ENCODE data around the gene HIP1. TPM values are rescaled to one million over a fixed set of nuclear protein-coding genes. Genes with fewer than 3 reads are reported as not detected.

HIP1 gene
- total and polyA plus RNA-seq, 2 of the 13 experiments (the other 11 are each of a cell fraction or from before 2014, with no cell fraction given) = 4.5 to 6.2 TPM

- TF ChIP-seq DRAP1 (CRISPR knock-in tag; IDR thresholded peaks at IDR 0.05) = peak; percentile 59; the same call in 1 of the 2 replicates
- TF ChIP-seq EED (CRISPR knock-in tag; IDR thresholded peaks at IDR 0.05) = 0 out of 2 replicates have a peak, but pooled peaks have one; percentile 59
- TF ChIP-seq KLF6 (CRISPR knock-in tag; IDR thresholded peaks at IDR 0.05) = 0 out of 2 replicates have a peak, but pooled peaks have one; percentile 25
- TF ChIP-seq MED1 (CRISPR knock-in tag; IDR thresholded peaks at IDR 0.05) = peak; percentile 45
- peak; percentile 86 for TF ChIP-seq GATAD1 (CRISPR knock-in tag; IDR thresholded peaks at IDR 0.05)
- TF ChIP-seq ARNTL (CRISPR knock-in tag; IDR thresholded peaks at IDR 0.05) = 0 out of 2 replicates have a peak, but pooled peaks have one; percentile 60
- 0 out of 2 replicates have a peak, but pooled peaks have one; percentile 21 for TF ChIP-seq ZNF567 (CRISPR knock-in tag; IDR thresholded peaks at IDR 0.05; ENCODE audit: borderline replicate concordance)
- TF ChIP-seq SNAPC5 (CRISPR knock-in tag; IDR thresholded peaks at IDR 0.05; ENCODE audit: borderline replicate concordance) = 0 out of 2 replicates have a peak, but pooled peaks have one; percentile 29
- TF ChIP-seq MXD1 (CRISPR knock-in tag; IDR thresholded peaks at IDR 0.05) = peak; percentile 41; the same call in 1 of the 2 replicates
- peak; percentile 68 for TF ChIP-seq MED8 (CRISPR knock-in tag; IDR thresholded peaks at IDR 0.05; ENCODE audit: insufficient replicate concordance)
- TF ChIP-seq ZNF343 (CRISPR knock-in tag; IDR thresholded peaks at IDR 0.05) = peak; percentile 61; the same call in 1 of the 2 replicates
- peak; percentile 44; the same call in 1 of the 2 replicates for TF ChIP-seq ZNF788 (CRISPR knock-in tag; IDR thresholded peaks at IDR 0.05; ENCODE audit: borderline replicate concordance)
- peak; percentile 38 for TF ChIP-seq YY1 (IDR thresholded peaks at IDR 0.05; ENCODE audit: insufficient read depth, insufficient replicate concordance, low read depth, low read length)
- TF ChIP-seq ZNF652 (CRISPR knock-in tag; IDR thresholded peaks at IDR 0.05; ENCODE audit: borderline replicate concordance, low read depth) = peak; percentile 87
- 0 out of 2 replicates have a peak, but pooled peaks have one; percentile 19 for TF ChIP-seq ZNF121 (CRISPR knock-in tag; IDR thresholded peaks at IDR 0.05)
- peak; percentile 75; the same call in 1 of the 2 replicates for TF ChIP-seq ZNF558 (CRISPR knock-in tag; IDR thresholded peaks at IDR 0.05; ENCODE audit: borderline replicate concordance)
- peak; percentile 73 for TF ChIP-seq SALL1 (CRISPR knock-in tag; IDR thresholded peaks at IDR 0.05)
- peak; percentile 84 for TF ChIP-seq ZNF574 (CRISPR knock-in tag; IDR thresholded peaks at IDR 0.05)
- peak; percentile 60; the same call in 1 of the 2 replicates for TF ChIP-seq ZSCAN25 (CRISPR knock-in tag; IDR thresholded peaks at IDR 0.05)
- 0 out of 2 replicates have a peak, but pooled peaks have one; percentile 46 for TF ChIP-seq TARDBP (CRISPR knock-in tag; IDR thresholded peaks at IDR 0.05)
- peak; percentile 72 for TF ChIP-seq ZBTB38 (CRISPR knock-in tag; IDR thresholded peaks at IDR 0.05)
- TF ChIP-seq TBX2 (CRISPR knock-in tag; IDR thresholded peaks at IDR 0.05; ENCODE audit: borderline replicate concordance) = peak; percentile 68
- TF ChIP-seq MYC (CRISPR knock-in tag; IDR thresholded peaks at IDR 0.05; ENCODE audit: borderline replicate concordance) = peak; percentile 73; the same call in 1 of the 2 replicates
- TF ChIP-seq ZNF362 (CRISPR knock-in tag; IDR thresholded peaks at IDR 0.05; ENCODE audit: borderline replicate concordance) = 0 out of 2 replicates have a peak, but pooled peaks have one; percentile 26
- peak; percentile 67 for TF ChIP-seq ZMYM3 (CRISPR knock-in tag; IDR thresholded peaks at IDR 0.05)
Observed at GRCh38 chr7:75485979-75486643, 252.6 kb downstream of the HIP1 start, which contains the start of gene POM121C (continued).

All from HepG2 (cell line).